NB4 (cell line): ENCODE data around the gene KIAA1217.

Experiments used
- CTCF ChIP-seq: IDR thresholded peaks from one replicate; pipeline ENCODE4 v1.5.1; 2012; ENCODE audit warnings: low read depth, low read length
- MAX ChIP-seq: IDR thresholded peaks from 2 replicates; pipeline ENCODE4 v1.6.1; 2011; ENCODE audit warnings: low read depth, low read length

- TF ChIP-seq MAX (no peak), CTCF (no peak)
Measured at GRCh38 chr10:24208661-24209431, at the start of gene KIAA1217.
